Right cardiac atrium (tissue), 5 donors: Measurements from ENCODE around the gene OLAH. TPM values are rescaled to one million over a fixed set of nuclear protein-coding genes. Genes with fewer than 3 reads are reported as not detected.

Source experiments
- ATAC-seq, 2 donors: fragments of 200-7000 bp; cut with Tn5 transposase; one replicate each; pipeline versions ENCODE4 v1.8.0 to v1.9.1; 2020; ENCODE audit warnings: moderate library complexity in 2 of 2, mild to moderate bottlenecking in 1 of 2
- DNase-seq, 3 donors: peaks; one replicate each; pipeline ENCODE4 v3.0.0-alpha.2; 2020
- H3K27ac ChIP-seq: one replicate; pipeline ENCODE4 v1.5.1; 2013; ENCODE audit warnings: mild to moderate bottlenecking, low read length, control low read depth, moderate library complexity
- H3K27me3 ChIP-seq: one replicate; pipeline ENCODE4 v1.6.1; 2013; ENCODE audit not compliant: control insufficient read depth, insufficient read depth
- H3K4me1 ChIP-seq: one replicate; pipeline ENCODE4 v1.6.1; 2013; ENCODE audit warnings: low read length; ENCODE audit not compliant: control insufficient read depth, insufficient read depth
- H3K4me3 ChIP-seq: one replicate; pipeline ENCODE4 v1.5.1; 2013; ENCODE audit warnings: low read length, control low read depth
- H3K9me3 ChIP-seq: one replicate; pipeline ENCODE4 v1.6.1; 2013; ENCODE audit warnings: low read length; ENCODE audit not compliant: control insufficient read depth
- WGBS: extraction: QIAGEN DNeasy Blood & Tissue Kit; methylation state at CpG from one replicate; pipeline ENCODE4 v1.1.7; 2013; 5-methylcytosine and 5-hydroxymethylcytosine counted together
- intact Hi-C, 4 donors: fragments of 100-400 bp; cut with DNase I; formaldehyde crosslinking; loops; one replicate each; pipeline versions ENCODE4 v1.11.0 to v1.14.0; 2022 to 2023
- polyA plus RNA-seq: library from polyadenylated mRNA; stranded (reverse); fragments of 200-250 nt; gene quantifications from one replicate; pipeline ENCODE4 v1.2.3, GENCODE V29; 2013
- total RNA-seq, 4 donors: library from RNA; stranded (reverse); fragmentation: NEBNext Ultra II Directional; extraction: Animal tissue kit (Norgen Biotek cat#: 25700); gene quantifications; one replicate each; pipeline ENCODE4 v1.2.1, GENCODE V29; 2021
- donor health status: healthy with polysubstance abuse.
- donor health status: DM: no; HTN: yes; CAD: no.
- donor health status: DM: no; HTN: no; CAD: no.
- donor health status: DM: no; HTN: yes; CAD: no; lungs with severe emphysema.
- donor health status: DM: yes; HTN: yes; CAD: no.

The OLAH gene
- total and polyA plus RNA-seq, 5 donors, result 0.16 to 0.51 TPM; not detected in 3

- no peaks in the 10 kb centered on the region for H3K4me1 ChIP-seq
- intact Hi-C loops, result no loop called here
- H3K4me3 ChIP-seq, result no peak overlapping the region
- H3K9me3 ChIP-seq, result no peaks in the 10 kb centered on the region
- WGBS, result 68% methylated on average over 4 of the region's 4 CpGs
- ATAC-seq (no peak), DNase-seq (no peak)
- H3K27ac ChIP-seq, result no peak overlapping the region
- H3K27me3 ChIP-seq, result no peaks in the 10 kb centered on the region
Measured at GRCh38 chr10:15069230-15069629, 25.5 kb downstream of the OLAH start.

GRCh38 chr10:15072358-15072757, 28.6 kb downstream of the OLAH start:
- H3K27ac ChIP-seq, result no peak overlapping the region
- intact Hi-C loops, result no loop called here
- no peaks in the 10 kb centered on the region for H3K4me1 ChIP-seq
- H3K9me3 ChIP-seq, result no peaks in the 10 kb centered on the region
- ATAC-seq (no peak), DNase-seq (no peak)
- H3K27me3 ChIP-seq, result no peaks in the 10 kb centered on the region
- WGBS, result 96% methylated on average over 5 of the region's 5 CpGs
- H3K4me3 ChIP-seq, result no peak overlapping the region

- DNase-seq, result no peak
- intact Hi-C loops, result no loop called here
- 96% methylated on average over 3 of the region's 3 CpGs for WGBS
Measured at GRCh38 chr10:15075421-15075820, 31.7 kb downstream of the OLAH start.

GRCh38 chr10:15083674-15084501, 40.1 kb downstream of the OLAH start:
- Histone ChIP-seq H3K27ac (peak overlapping the region; percentile 30), H3K27me3 (no peaks in the 10 kb centered on the region), H3K9me3 (no peaks in the 10 kb centered on the region), H3K4me1 (peaks cover 5% of the 10 kb centered on the region), H3K4me3 (peak overlapping the region; percentile 36)
- ATAC-seq (peak in 1 of 2 donors; percentile 6), DNase-seq (no peak)
- intact Hi-C loops, result no loop called here
- WGBS, result 65% methylated on average over 18 of the region's 18 CpGs

More at GRCh38 chr10:15075421-15075820, 31.7 kb downstream of the OLAH start:
- Histone ChIP-seq H3K9me3 (no peaks in the 10 kb centered on the region), H3K27ac (no peak overlapping the region), H3K4me3 (no peak overlapping the region), H3K4me1 (no peaks in the 10 kb centered on the region), H3K27me3 (no peaks in the 10 kb centered on the region)
- ATAC-seq, result no peak

- no peaks in the 10 kb centered on the region for H3K27me3 ChIP-seq
- H3K4me3 ChIP-seq, result peak overlapping the region; percentile 36
- intact Hi-C loops, result no loop called here
- no peaks in the 10 kb centered on the region for H3K9me3 ChIP-seq
- peaks cover 5% of the 10 kb centered on the region for H3K4me1 ChIP-seq
- peak in 2 of 3 donors; percentile 26 to 66 for DNase-seq
- ATAC-seq, result peak; percentile 88 to 90
- H3K27ac ChIP-seq, result peak overlapping the region; percentile 30
- 18% methylated on average over 7 of the region's 7 CpGs for WGBS
Measured at GRCh38 chr10:15084502-15084922, 40.8 kb downstream of the OLAH start.

GRCh38 chr10:15088428-15089261, 44.9 kb downstream of the OLAH start, which contains the start of gene ACBD7:
Gene ACBD7 (minus strand): TSS chr10:15088776. CDS start chr10:15088728, 48 bp downstream.
- Histone ChIP-seq H3K27ac (no peak within 1 kb of the TSS), H3K4me1 (peaks cover 4% of the 10 kb centered on the region), H3K4me3 (peak within 1 kb of the TSS; percentile 42), H3K9me3 (no peaks in the 10 kb centered on the region), H3K27me3 (no peaks in the 10 kb centered on the region)
- ATAC-seq (peak; percentile 97), DNase-seq (peak; percentile 80 to 91 (median 90))
- intact Hi-C loops, result no loop called here
- 6% methylated on average over 63 of the region's 63 CpGs for whole genome bisulfite sequencing

GRCh38 chr10:15091418-15091817, 47.7 kb downstream of the OLAH start:
- Histone ChIP-seq H3K9me3 (no peaks in the 10 kb centered on the region), H3K4me1 (no peaks in the 10 kb centered on the region), H3K27ac (no peak overlapping the region), H3K4me3 (no peak overlapping the region), H3K27me3 (no peaks in the 10 kb centered on the region)
- no peak for DNase-seq
- no peak for ATAC-seq
- intact Hi-C loops, result loop anchor here in 1 of 4 donors (10.0 kb wide), 1 partner anchor 137 kb away; the partner anchor contains the start of genes DCLRE1C and MEIG1
- 84% methylated on average over 5 of the region's 5 CpGs for WGBS

- H3K9me3 ChIP-seq, result no peaks in the 10 kb centered on the region
- H3K4me1 ChIP-seq, result no peaks in the 10 kb centered on the region
- no peak overlapping the region for H3K4me3 ChIP-seq
- WGBS, result 87% methylated on average over 16 of the region's 16 CpGs
- DNase-seq (no peak), ATAC-seq (no peak)
- H3K27ac ChIP-seq, result no peak overlapping the region
- intact Hi-C loops, result loop anchor here in 1 of 4 donors (10.0 kb wide), 1 partner anchor 138 kb away; the partner anchor contains the start of genes DCLRE1C and MEIG1
- H3K27me3 ChIP-seq, result no peaks in the 10 kb centered on the region
Measured at GRCh38 chr10:15092855-15093408, 49.2 kb downstream of the OLAH start.

GRCh38 chr10:15096661-15097010, 52.9 kb downstream of the OLAH start:
- Histone ChIP-seq H3K27me3 (no peaks in the 10 kb centered on the region), H3K27ac (no peak overlapping the region), H3K4me3 (peak overlapping the region; percentile 83), H3K9me3 (no peaks in the 10 kb centered on the region), H3K4me1 (peaks cover 4% of the 10 kb centered on the region)
- ATAC-seq (peak; percentile 5 to 25), DNase-seq (no peak)
- intact Hi-C loops, result loop anchor here in 1 of 4 donors (10.0 kb wide), 1 partner anchor 142 kb away; the partner anchor contains the start of genes DCLRE1C and MEIG1
- WGBS, result 1% methylated on average over 11 of the region's 11 CpGs

GRCh38 chr10:15097011-15097812, 53.5 kb downstream of the OLAH start, which contains the start of gene RPP38:
Gene RPP38 (plus strand): TSS chr10:15097355. CDS start chr10:15103315, 5,960 bp downstream.
- under 1% methylated on average over 84 of the region's 84 CpGs for WGBS
- Histone ChIP-seq H3K27ac (peak within 1 kb of the TSS; percentile 96), H3K9me3 (no peaks in the 10 kb centered on the region), H3K27me3 (no peaks in the 10 kb centered on the region), H3K4me3 (peak within 1 kb of the TSS; percentile 83), H3K4me1 (peaks cover 4% of the 10 kb centered on the region)
- ATAC-seq, result peak; percentile 98
- peak; percentile 97 to 99 (median 98) for DNase-seq
- intact Hi-C loops, result loop anchor here in 1 of 4 donors (10.0 kb wide), 1 partner anchor 142 kb away; the partner anchor contains the start of genes DCLRE1C and MEIG1
